CD1c-positive myeloid dendritic cell (primary cell): Measurements from ENCODE around the gene ARRB1.
A peak's percentile ranks its signal among the peaks of the same experiment; 100 is the strongest.
"Not testable (repeated sequence)": the region's sequence is repeated elsewhere in the genome, so short reads cannot be mapped to it uniquely, and the experiment has no call there.

Experiments
- DNase-seq: peaks from one replicate; pipeline ENCODE4 v3.0.0-alpha.2; 2016; ENCODE audit errors: extremely low spot score

ARRB1 gene

DNA sequence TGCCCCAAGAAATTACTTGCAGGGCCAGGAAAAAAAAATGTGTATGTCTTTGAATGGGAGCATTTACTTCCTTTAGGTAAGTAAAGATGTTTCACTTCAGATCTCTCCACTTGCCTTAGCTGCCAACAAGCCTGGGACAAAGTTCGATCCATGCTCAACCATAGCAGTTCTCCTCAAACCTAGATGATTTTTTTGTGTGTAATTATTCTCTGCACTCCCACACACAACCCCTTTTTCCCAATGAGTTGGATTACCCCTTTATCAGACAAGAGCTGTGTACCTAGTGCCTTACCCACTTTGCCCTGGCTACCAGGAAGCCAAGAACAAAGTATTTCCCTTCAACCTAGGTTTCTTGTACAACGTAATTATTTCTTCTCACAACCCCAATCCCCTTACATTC lies 75.3 kb downstream of the ARRB1 start:
- no peak for DNase-seq

- DNase-seq: peak; percentile 50
Observed at GRCh38 chr11:75275581-75275980, 75.9 kb downstream of the ARRB1 start.

DNA sequence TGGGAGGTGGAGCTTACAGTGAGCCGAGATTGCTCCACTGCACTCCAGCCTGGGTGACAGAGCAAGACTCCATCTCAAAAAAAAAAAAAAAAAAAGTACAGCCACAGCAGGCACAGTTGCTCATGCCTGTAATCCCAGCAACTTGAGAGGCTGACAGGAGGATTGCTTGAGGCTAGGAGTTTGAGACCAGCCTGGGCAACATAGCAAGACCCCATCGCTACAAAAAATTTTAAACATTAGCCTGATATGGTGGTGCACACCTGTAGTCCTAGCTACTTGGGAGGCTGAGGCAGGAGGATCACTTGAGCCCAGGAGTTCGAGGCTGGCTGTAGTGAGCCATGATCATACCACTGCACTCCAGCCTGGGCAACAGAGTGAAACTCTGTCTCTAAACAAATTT lies 76.7 kb downstream of the ARRB1 start:
- not testable (repeated sequence) for DNase-seq

GRCh38 chr11:75273411-75274391 lies 77.8 kb downstream of the ARRB1 start:
- DNase-seq: no peak

DNA sequence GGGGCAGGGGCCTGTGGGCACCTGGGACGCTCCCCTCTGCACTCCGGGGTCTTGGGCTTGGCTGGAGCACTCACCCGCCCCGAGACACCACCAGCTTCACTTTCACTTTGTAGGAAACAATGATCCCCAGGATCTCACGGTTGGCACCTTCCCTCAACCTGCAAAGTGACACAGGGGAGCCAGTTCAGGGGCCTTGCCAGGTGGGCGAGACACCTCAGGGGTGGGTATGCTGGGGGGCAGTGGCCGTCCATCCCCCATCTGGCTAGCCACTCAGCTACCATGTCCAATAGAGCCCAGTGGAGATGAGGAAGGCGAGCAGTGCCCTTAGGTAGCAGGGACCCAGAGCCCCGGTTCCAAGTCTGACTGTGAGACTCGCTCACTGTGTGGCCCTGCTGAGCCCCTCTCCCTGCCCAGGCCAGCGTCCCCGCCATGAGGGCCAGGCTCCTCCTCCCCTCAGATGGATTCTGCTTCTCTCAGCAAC lies 78.6 kb downstream of the ARRB1 start:
- DNase-seq: no peak

- DNase-seq: no peak
Observed at GRCh38 chr11:75272391-75272790, 79.1 kb downstream of the ARRB1 start.

DNA sequence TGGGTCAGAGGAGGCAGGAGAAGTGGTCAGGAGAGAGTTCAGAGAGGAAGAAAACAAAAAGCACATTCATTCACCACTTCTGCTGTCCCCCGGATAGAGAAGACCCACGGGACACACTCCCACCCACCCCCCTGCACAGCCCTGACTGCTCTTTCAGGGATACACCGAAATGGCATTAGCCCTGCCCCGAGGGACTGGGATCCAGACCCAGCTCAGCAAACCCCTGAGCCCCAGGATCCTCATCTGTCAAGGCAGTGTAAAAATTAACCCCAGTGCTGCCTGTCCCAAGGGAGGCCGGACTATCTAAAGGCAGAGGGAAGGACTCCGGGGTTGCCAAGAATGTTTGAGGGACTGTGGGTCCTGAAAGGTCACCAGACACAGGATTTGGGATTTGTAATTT lies 79.7 kb downstream of the ARRB1 start:
- DNase-seq: no peak

DNA sequence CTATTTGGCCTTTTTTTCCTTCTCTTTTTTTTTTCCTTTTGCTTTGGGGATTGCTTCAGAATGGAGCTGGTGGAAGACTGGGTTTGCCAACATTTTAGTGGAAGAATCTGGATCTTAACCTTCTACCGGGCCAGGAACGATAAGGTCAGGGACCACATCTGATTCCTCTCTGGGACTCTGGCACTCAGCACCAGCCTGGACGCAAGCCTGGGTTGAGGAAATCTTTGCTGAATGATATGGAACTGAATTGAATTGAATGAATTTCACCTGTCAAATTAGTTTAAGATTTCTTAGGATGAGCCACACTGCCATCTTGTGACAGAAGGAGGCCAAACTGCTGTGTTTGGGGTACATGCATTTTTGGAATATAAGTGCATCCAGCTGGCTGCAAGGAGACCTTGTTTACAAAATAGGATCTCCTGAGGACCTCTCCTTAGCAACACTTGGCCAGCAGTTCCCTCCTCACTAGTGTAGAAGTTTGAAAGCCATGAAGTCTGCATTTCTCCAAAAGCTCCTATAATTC lies 80.5 kb downstream of the ARRB1 start:
- no peak for DNase-seq

GRCh38 chr11:75269896-75270295 lies 81.6 kb downstream of the ARRB1 start:
- no peak for DNase-seq

DNA sequence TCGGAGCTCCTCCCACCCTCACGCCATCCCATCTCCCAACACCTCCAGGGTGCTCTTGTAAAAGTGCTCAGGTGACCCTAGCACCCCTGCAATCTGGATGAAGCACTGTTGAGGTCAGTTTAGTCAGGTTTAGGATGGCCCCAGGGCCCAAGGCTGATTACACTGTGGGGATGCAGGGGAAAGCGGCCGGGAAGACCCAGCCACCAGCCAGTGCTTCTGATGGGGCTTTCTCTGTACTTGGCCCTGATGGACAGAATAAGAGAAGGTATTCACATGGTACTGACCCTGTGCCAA lies 82.1 kb downstream of the ARRB1 start:
- no peak for DNase-seq

DNA sequence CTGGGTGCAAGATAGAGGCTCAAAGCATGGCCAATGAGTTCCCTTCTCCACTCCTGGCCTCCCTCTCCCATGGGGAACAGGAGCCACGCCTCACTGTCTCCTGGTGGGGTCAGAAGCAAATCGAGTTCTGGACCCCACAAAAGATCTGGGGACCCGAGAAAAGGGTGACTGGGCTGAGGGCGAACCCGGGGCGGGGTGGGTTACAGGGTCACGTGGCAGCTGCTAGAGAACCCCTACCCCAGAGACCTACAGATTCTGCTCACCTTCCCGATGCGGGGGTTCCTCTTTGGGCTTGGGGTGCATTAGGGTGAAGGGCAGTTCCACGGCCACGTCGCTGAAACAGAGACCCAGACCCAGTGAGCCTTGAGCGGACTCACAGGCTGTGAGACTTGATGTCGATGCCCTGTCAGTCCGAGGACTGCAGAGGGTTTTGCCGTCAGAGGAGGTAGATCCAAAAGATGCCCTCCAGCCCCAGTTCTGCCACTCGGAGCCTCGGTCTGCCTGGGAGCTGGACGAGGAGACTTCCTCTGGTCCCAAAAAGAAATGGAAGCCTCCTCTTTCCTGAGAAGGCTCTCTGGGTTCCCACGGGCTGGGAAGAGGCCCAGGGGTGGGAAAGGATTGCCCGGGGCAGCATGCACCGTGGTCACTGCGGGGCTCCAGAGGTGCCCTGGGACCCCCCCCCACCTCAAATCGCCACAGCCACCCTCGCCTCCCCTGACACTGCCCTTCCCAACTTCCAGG lies 82.7 kb downstream of the ARRB1 start:
- no peak for DNase-seq

DNA sequence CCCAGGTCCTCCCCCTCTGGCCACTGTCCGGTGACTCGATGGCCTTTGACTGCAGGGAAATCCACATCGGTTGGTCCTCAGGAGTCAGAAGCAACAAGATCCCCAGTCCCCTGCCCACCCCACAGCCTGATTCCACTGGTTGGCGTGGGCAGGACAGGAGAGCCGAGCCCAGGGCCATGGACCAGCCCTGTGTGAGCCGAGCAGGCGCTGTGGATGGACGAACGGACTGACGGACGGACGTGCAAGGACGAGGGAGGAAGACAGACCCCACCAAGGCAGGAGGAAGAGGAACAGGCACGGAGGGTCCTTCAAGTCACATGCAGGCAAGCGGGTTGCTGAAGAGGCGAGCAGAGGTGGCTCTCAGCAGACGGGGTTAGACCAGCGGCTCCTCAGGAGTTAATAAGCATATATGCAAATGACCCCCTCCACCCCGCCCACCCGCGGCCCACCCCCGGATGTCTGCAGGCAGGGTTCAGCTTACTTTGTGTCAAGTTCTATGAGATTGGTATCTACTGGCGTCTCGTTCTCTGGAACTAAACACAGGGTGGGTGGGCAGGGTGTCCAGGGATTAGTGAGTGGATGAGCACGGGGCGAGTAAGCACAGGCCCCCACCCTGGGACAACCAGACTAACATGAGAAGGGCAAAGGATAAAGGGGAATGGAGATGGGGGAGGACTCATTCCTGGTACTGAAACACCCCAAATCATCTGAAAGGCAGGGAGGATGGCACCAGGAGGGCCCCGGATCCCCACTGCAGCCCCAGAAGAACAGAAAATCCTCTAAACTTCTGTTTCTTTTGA lies 84.1 kb downstream of the ARRB1 start:
- DNase-seq: no peak

- DNase-seq: peak; percentile 32
Observed at GRCh38 chr11:75265851-75266531, 85.5 kb downstream of the ARRB1 start.

GRCh38 chr11:75264971-75265370 lies 86.5 kb downstream of the ARRB1 start:
- no peak for DNase-seq

DNA sequence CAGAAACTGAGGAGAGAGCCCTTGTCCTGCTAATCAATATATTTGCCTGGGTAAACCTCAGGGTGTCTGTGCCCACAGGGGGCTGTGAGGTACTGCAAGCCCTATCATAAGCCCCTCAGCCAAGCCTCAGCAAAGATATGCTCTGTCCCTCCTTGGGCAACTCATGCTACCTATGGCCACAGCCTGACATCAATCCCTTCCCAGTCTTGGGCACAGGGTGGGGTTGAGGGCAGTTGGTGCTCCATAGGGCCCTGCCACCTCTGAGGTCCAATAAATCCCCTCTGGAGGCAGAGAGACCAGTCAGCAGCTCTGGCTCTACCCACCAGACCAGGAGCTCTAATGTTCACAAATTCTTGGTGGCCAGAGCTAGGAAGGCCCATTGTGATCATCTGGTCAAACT lies 87.1 kb downstream of the ARRB1 start:
- no peak for DNase-seq

GRCh38 chr11:75263944-75264349 lies 87.5 kb downstream of the ARRB1 start:
- no peak for DNase-seq

DNA sequence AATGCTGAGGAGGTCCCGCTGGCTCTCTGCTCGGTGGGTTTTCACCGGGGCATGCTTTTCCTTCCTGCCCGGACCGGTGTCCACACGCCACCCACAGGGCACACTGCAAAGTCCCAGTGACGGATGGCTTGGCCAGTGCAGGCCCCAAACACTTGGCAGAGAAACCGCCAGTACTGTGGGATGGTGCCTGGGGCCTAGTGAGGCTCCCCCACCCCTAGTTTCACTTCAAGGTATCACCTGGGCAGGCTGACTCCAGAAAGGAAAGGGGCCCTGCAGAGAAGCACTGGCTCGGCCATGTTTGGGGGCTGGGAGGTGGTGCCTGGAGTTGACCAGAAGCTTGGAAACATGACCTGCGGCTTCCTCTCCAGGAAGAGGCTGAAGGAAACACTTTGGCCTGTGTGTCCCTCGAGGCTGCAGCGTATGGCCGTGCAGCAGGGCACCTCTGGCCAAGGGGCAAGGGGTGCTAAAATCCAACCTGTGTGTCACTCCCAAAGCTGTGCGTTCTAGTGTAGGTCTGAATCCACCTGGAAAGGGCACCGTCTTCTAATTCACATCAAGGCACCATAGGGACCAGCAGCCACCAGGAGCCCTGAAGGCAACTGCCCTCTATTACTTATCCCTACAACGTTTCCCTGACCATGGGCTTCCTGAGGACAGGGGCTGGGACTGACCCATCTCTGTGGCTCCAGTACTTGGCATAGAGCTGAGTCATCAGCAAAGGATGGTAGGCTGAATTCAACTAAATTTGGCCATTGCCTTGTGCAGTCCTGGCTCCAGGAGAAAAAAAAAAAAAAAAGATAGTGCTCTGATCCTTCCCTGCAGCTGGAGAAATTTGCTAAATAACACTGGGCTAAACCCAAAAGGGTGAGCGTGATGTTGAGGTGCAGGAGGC lies 88.3 kb downstream of the ARRB1 start:
- no peak for DNase-seq

DNA sequence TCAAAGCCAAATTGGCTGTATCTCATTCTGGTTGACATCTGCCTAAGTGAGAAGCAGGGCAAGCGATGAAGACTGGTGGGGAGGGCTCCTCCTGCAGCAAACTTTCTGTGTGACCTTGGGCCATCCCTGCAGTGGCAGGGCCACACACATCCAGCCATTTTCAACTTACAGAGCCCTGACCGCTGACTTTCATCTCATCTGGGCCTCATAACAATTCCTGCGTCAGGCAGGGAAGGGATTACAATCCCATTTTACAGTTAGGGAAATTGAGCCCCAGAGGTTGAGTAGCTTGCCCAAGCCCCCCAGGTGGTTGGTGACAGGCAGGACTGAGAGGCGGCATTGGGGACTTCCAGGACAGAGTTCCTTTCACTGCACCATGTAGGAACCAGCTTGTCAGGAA lies 89.0 kb downstream of the ARRB1 start:
- DNase-seq: no peak

- no peak for DNase-seq
Observed at GRCh38 chr11:75261902-75262361, 89.5 kb downstream of the ARRB1 start.
